Kasumi-1 (cell line): ENCODE results near the gene FHIT.

Experiments
- DNase-seq, 2 experiments: peaks; one replicate each; lab custom pipeline; 2025; lab: John Stamatoyannopoulos, UW

FHIT gene

GRCh38 chr3:61251174-61251972, at the start of gene FHIT:
TSS of gene FHIT (minus strand) at chr3:61251452.
- DNase-seq, result peak; percentile 95 to 97

DNA sequence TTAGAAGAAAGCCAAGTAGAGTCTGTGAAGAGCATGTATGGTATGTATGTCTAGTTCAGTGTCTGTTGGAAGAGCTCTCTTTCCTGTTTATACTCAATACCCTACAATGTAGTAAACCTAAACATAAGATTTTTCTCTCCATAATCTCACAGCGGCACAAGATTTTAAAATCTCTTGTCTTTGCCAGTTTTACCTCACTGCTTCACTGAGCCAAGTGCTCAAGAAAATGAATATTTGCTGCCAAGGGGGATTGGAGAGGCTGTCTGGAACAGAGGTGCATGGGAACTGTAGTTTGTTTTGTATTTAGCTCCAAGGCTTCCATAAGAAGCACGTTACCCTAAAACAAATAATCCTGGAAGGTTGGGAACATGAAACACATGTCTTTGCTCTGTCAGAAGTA, 49.5 kb upstream of the FHIT start:
- no peak for DNase-seq

GRCh38 chr3:61300006-61300380, 48.7 kb upstream of the FHIT start:
- DNase-seq, result no peak

DNA sequence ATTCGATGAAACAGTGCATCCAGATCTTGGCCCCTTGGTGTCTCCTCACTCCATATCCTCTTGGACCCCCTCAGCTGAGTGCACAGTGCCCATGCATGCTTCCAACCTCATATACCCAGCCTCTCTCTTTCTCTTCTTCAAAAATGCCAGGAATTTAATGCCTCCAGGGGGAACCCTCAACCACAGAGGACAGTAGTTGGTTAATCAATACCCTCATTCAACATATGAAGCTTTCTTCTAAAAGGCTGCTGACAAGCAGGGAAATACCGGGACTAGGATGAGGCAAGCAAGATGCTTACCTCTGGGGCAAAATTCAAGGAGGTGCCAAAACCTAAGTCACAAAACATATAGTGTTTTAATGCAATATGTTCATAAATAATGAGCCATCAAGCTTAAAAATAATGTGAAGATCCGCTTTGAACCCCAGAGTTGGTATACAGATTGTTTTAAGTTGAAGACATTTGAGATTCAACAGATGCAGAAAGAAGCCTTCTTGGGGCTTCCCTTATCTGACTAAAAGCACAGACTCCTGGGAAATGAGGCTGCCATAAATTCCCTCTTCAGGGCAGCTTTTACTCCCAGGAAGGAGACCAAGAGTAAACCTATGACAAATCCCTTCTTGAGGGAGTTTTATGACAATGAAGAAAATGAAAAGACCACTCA, 48.2 kb upstream of the FHIT start:
- DNase-seq, result no peak

GRCh38 chr3:61297821-61298220, 46.6 kb upstream of the FHIT start:
- DNase-seq, result no peak

- no peak for DNase-seq
These were observed 37.2 kb upstream of the FHIT start for GRCh38 chr3:61288446-61288845.

DNA sequence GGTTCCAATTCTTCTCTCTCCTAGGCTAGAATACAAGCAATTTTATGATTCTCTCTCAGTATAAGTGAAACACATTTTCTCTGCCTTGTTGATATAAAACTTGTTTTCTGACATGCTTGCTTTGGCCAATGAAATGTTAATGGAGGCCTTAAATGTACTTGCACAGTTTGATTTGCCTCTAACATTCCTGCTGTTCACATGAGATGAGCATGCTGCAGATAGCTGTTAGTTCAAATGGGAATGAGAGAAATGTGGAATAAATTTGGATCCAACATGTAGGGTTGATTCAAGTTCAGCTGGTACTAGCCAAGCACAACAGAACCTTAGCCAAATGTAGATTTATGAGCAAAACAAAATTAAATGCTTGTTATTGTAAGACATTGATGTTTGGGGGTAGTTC, 32.6 kb upstream of the FHIT start:
- DNase-seq, result no peak

DNA sequence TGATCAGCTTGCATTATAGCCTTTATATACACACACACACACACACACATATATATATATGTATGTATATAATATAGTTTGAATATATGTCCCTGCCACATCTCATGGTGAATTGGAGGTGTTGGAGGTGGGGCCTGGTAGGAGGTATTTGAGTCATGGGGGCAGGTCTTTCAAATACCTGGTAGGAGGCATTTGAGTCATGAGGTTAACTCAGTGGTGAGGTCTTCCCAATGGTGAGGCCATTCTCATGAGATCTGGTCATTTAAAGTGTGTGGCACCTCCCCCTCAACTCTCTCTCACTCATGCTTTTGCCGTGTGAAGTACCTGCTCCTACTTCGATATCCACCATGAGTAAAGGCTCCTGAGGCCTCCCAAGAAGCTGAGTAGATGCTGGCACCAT, 27.5 kb upstream of the FHIT start:
- DNase-seq, result no peak

DNA sequence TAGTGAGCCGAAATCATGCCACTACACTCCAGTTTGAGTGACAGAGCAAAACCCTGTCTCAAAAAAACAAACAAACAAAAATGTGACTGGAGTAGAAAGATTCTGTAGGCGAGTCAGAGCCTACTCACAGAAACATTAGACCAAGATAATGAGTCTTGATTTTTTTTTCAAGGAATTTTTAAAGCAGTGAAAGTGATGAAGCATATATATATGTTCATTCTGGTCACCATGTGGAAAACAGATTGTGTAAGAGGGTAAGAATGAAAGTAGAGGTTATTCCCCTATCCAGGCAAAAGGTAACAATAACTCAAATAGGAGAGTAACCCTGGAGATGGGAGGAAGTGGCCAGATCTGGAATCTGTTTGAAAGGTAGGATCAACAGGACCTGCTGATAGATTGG, 26.2 kb upstream of the FHIT start:
- no peak for DNase-seq

- no peak for DNase-seq
These were observed 18.2 kb upstream of the FHIT start for GRCh38 chr3:61269435-61269834.

- DNase-seq, result peak; percentile 6 to 8
These were observed 17.4 kb upstream of the FHIT start for GRCh38 chr3:61268644-61269043.

DNA sequence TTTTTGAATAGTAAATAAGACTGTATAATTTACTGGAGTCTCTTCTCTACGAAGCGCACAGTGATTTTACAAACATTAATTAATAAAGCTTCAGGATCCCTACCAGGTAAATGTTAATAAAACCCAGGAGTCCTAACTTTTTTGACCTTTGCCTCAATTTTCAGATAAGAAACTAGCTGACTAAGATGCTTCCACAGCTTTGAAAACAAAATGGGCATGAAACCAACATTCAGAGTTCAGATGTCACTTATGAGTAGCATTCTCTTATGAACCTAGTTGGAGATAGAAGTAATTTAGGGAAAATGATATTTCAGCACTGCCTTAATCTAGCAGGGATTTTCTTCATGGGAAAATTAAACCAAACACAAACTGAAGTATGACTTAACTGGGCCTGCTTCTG, 13.0 kb upstream of the FHIT start:
- DNase-seq, result no peak

GRCh38 chr3:61257148-61257547, 5.9 kb upstream of the FHIT start:
- no peak for DNase-seq

DNA sequence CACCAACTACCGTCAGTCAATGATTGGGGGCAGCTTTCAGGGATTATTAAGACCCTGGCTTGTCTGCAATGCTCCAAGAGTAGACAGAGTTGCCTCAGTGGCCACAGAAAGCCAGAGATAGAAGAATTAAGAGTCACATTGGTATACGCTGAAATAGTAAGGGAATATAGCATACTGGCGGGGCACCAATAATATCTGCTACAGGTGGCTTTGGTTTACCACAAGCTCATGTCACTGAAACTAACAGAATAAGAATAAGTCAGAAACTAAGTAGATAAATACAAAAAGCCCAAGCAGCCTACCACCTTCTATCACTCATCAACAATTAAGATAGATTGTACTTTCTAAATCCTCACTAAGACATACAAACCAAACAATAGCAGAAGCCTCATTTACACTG, 2.5 kb upstream of the FHIT start:
- no peak for DNase-seq

- DNase-seq, result no peak
These were observed 1.6 kb upstream of the FHIT start for GRCh38 chr3:61252836-61253235.

- peak; percentile 48 to 55 for DNase-seq
These were observed 473 bp downstream of the FHIT start for GRCh38 chr3:61250784-61251173.

DNA sequence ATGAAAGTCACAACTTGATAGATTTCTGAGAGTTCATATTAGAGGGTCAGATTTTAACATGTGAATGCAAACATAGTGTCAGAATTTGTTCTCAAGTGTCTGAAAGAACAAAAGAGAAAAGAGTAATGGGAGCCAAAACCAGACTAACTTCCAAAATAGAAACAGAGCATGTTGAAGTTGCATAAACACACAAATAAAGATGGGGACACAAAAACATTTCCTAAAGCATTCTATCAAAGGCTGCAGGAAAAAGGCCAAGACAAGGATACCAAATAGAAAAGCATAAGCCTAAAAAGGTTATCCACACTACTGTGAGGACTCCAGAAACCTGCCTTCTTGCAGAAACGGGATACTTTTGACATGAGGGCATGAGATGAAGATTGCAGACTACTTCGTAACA, 2.8 kb downstream of the FHIT start:
- no peak for DNase-seq

DNA sequence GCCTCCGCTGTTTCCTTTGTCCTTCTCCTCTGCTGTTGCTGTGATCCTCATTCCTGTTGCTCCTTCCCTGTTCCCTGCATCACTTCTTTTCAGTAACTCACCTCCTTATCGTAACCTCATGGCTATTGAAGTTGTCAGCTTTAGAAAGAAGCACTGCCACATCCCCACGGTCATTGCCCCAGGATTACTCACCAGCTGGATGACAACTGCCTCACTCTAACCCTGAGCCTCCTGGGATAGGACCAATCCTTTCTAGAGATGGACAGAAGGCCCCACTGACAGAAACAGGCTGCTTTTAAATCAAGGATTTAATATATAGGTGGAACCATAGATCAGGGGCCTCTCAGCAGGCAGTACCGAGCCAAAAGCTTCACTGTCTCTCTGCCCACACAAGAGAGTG, 4.1 kb downstream of the FHIT start:
- DNase-seq, result no peak

- DNase-seq, result peak; percentile 14 to 15
These were observed 11.4 kb downstream of the FHIT start for GRCh38 chr3:61239871-61240270.

- DNase-seq, result no peak
These were observed 13.4 kb downstream of the FHIT start for GRCh38 chr3:61237858-61238257.

- DNase-seq, result peak; percentile 19 to 28
These were observed 14.7 kb downstream of the FHIT start for GRCh38 chr3:61236556-61236955.

- no peak for DNase-seq
These were observed 17.5 kb downstream of the FHIT start for GRCh38 chr3:61233746-61234145.

DNA sequence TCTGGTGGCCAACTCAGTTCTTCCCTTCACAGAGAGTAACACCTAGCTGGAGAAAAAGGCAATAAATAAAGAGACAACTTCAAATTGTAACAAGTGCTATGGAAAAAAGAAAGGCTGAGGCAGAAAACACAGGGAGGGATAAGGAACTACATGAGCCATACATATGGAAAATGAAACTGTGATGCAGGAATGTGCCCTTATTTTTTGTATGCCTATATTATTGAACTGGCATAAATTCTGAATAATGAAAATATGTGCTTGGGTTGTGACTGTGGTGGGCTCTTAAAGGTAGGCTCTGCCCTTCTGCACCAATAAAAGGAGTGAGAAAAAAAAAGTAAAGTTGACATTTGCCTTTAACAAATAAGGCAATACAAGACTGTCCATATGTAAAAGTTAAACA, 19.6 kb downstream of the FHIT start:
- DNase-seq, result no peak

- DNase-seq, result no peak
These were observed 23.5 kb downstream of the FHIT start for GRCh38 chr3:61227799-61228198.
